ENCODE measurements around the gene MTHFD1L.

DNA sequence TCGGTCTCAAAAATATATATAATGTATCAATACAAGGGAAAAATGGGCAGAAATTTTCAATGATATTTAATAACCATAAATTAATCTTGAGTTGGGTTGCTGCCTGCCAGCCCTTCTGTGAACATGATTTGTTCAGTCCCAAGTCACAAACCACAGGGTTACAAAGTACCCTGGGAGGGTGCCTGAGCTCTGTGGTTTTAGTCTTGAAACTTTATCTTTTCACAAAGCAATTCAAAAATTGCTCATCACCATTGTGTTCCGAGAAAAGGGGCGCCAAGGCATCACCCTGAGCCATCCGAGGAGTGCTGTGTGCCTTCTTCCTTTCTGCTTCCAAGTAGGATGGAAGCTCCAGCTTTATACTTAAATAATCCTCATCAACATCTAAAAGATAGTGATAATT, 232.7 kb downstream of the MTHFD1L start:
- TF ChIP-seq SPI1 (IDR thresholded peaks at IDR 0.05; ENCODE audit: low read depth, low read length) (no peak), POU2F2 (IDR thresholded peaks at IDR 0.05; ENCODE audit: low read depth, low read length) (no peak), POLR2AphosphoS5 (IDR thresholded peaks at IDR 0.05; ENCODE audit: low read depth, low read length) (no peak), POLR2A (IDR thresholded peaks at IDR 0.05; ENCODE audit: low read depth, low read length) (no peak)

Data from GM12891 (cell line).